Measurements from ENCODE around the gene CCL26.
"Not testable (repeated sequence)": the region's sequence is repeated elsewhere in the genome, so short reads cannot be mapped to it uniquely, and the experiment has no call there.

CCL26 gene

DNA sequence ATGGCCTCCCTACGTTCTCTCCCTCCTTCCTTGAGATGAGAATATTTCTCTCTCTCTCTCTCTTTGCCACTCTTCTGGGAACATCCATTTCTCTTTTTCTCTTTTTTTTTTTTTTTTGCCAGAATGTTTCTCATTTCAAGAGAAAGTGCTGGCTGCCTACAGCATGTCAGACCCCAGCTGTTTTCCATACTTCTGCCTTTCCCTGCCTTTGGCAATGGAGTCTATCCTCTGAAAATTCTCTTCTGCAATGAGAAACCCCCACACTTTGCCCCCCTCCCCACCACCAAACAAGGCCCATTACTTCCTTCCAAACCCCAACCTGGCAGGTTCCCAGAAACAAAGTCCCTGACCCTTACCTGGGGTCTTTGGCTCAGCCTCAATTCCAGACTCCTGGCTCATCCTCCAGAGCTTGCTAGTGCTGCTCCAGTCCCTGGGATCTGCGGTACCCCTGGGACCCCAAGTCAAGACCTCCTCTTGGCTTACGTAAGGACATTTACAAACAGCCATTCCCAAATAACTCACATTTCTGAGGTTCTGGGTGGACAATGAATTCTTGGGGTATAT lies 17.4 kb upstream of the CCL26 start:
- DNase-seq: no peak

DNA sequence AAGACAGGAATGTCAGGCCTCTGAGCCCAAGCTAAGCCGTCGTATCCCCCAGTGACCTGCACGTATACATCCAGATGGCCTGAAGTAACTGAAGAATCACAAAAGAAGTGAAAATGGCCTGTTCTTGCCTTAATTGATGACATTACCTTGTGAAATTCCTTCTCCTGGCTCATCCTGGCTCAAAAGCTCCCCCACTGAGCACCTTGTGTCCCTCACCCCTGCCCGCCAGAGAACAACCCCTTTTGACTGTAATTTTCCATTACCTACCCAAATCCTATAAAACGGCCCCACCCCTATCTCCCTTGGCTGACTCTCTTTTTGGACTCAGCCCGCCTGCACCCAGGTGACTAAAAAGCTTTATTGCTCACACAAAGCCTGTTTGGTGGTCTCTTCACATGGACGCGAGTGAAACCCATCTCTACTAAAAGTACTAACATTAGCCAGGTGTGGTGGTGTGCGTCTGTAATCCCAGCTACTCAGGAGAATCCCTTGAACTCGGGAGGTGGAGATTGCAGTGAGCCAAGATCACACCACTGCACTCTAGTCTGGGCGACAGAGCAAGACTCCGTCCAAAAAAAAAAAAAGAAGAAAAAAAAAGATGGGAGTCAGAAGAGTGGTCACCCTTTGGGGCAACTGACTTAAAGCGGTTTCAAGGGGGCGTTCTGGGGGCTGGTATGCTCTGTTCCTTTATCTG lies 16.3 kb upstream of the CCL26 start:
- DNase-seq: not testable (repeated sequence)

DNA sequence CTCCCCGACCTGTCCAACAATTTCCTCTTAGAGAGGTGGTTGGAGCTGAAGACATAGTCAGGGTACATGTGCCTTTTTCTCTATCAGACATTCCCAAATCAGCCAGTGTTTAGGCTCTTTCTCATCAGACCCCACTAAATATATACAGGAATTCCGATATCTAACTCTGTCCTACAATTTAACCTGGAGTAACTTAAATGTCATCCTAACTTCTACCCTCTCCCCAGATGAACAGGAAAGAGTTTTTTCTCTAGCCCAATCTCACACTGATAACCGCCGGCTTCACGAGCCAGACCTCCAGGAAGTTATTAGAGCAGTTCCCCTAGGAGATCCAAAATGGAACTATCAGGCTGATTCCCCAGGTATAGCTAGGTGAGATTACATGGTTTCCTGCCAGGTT lies 11.0 kb upstream of the CCL26 start:
- not testable (repeated sequence) for DNase-seq

DNA sequence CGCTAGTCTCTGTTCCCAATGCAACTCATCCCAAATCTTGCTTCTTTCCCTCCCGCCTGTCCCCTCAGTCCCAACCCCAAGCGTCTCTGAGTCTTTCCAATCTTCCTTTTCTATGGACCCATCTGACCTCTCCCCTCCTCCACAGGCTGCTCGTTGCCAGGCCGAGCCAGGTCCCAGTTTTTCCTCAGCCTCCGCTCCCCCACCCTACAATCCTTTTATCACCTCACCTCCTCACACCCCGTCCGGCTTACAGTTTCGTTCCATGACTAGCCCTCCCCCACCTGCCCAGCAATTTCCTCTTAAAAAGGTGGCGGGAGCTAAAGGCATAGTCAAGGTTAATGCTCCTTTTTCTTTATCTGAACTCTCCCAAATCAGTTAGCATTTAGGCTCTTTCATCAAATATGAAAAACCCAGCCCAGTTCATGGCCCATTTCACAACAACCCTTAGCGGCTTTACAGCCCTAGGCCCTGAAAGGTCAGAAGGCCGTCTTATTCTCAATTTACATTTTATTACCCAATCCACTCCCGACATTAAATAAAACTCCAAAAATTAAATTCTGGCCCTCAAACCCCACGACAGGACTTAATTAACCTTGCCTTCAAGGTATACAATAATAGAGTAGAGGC lies 8.7 kb upstream of the CCL26 start:
- peak in 1 of 2 donors; percentile 13 for DNase-seq

DNA sequence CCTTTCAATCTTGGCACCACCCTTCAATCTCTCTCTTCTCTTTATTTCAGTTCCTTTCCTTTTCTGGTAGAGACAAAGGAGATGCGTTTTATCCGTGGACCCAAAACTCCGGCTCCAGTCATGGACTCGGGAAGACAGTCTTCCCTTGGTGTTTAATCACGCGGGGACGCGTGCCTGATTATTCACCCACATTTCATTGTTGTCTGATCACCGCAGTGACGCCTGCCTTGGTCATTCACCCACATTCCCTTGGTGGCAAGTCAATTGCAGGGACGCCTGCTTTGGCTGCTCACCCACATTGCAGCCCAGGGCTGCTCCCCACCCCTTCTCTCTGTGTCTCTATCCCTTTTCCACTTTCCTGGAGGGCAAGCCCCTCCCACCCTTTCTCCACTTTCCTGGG lies 7.5 kb upstream of the CCL26 start:
- DNase-seq: not testable (repeated sequence)

DNA sequence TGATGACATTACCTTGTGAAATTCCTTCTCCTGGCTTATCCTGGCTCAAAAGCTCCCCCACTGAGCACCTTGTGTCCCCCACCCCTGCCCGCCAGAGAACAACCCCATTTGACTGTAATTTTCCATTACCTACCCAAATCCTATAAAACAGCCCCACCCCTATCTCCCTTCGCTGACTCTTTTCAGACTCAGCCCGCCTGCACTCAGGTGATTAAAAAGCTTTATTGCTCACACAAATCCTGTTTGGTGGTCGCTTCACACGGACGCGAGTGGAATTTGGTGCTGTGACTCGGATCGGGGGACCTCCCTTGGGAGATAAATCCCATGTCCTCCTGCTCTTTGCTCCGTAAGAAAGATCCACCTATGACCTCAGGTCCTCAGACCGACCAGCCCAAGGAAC lies 7.0 kb upstream of the CCL26 start:
- DNase-seq: not testable (repeated sequence)

DNA sequence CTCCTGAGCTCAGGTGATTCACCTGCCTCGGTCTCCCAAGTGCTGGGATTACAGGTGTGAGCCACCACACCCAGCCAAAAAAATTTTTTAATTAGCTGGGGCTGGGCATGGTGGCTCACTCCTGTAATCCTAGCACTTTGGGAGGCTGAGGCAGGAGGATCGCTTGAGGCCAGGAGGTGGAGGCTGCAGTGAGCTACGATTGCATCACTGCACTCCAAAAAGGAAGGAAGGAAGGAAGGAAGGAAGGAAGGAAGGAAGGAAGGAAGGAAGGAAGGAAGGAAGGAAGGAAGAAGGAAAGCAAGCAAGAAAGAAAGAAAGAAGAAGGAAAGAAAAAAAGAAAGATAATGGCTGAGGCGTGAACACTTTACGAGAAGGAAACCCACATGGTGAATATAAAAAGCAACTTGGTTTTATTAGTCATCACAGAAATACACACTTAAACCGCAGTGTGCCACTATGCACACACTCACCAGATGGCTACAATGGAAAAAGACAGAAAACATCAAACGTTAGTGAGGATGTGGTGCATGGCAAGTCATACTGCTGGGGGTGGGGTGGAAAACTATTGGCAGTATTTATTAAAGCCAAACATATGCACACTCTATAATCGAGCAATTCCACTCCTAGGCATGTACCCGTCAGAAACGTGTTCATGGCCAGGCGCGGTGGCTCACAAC lies 4.4 kb upstream of the CCL26 start:
- peak in 1 of 2 donors; percentile 26 for DNase-seq

DNA sequence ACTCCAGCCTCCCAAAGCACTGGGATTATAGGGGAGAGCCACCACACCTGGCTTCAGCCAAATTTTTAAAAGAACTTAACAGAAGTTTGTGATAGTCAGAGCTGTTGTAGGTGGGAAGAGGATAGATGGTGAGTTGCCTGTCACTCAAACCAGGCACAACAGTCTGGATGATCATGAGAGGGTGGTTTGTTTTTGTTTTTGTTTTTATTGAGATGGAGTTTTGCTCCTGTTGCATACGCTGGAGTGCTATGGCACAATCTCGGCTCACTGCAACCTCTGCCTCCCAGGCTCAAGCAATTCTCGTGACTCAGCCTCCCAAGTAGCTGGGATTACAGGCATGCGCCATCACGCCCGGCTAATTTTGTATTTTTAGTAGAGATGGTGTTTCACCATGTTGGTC lies 1.9 kb upstream of the CCL26 start:
- DNase-seq: not testable (repeated sequence)

DNA sequence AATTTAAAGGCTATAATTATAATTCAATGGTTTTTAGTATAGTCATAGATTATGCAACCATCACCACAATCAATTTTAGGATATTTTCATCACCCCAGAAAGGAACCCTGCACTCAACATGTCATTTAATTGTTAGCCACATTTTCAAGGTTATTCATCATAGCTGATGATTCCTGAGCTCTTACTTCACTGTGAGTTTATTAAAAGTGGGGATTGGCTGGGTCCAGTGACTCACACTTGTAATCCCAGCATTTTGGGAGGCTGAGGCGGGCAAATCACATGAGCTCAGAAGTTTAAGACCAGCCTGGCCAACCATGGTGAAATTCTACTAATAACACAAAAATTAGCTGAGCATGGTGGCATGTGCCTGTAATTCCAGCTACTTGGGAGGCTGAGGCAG lies 787 bp downstream of the CCL26 start:
- DNase-seq: no peak

DNA sequence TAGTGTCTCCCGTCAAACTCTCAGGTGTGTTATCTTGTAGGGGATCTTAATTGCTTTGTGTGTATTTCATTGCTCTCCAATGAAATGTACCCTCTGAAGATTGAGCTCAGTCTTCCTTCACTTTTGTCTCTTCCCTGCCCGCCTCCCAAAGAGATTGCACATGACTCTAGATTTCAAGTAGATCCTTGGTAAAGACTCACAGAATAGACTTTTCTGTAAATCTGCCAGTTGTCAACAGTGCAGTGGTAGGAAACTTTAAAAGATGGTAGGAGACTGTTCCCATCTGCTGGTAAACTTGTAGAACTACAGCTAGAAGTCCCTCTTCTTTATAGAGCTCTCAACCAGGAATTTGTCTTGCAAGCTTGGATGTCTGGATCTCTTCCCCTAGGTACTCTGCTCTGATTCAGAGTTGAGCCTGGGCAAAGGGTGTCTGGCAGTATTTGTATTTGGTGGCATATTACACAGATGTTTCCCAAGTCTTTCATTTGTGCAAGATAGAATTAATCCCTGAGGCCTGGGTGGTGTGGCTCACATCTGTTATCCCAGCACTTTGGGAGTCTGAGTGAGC lies 9.6 kb downstream of the CCL26 start:
- DNase-seq: peak; percentile 58 to 65

DNA sequence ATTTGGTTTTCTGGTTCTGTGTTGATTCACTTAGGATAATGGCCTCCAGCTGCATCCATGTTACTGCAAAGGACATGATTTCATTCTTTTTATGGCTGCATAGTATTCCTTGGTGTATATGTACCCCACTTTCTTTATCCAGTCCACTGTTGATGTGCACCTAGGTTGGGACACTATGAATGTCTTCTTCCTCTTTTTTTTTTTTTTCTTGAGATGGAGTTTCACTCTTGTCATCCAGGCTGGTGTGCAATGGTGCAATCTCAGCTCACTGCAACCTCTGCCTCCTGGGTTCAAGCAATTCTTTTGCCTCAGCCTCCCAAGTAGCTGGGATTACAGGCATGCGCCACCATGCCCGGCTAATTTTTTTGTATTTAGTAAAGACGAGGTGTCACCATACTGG lies 10.2 kb downstream of the CCL26 start:
- peak in 1 of 2 donors; percentile 11 for DNase-seq

DNA sequence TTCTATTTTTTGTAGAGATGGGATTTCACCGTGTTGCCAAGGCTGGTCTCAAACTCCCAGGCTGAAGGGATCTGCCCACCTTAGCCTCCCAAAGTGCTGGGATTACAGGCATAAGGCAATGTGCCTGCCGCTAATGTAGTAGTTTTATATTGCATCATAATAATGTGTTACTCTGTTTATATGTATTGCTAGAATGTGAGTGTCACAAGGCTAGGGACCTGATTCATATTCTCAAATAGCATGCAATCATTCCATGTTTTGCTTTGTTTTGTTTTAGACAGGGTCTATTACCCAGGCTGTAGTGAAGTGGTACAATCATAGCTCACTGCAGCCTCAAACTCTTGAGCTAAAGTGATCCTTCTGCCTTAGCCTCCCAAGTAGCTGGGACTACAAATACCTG lies 13.5 kb downstream of the CCL26 start:
- DNase-seq: peak in 1 of 2 donors; percentile 34

DNA sequence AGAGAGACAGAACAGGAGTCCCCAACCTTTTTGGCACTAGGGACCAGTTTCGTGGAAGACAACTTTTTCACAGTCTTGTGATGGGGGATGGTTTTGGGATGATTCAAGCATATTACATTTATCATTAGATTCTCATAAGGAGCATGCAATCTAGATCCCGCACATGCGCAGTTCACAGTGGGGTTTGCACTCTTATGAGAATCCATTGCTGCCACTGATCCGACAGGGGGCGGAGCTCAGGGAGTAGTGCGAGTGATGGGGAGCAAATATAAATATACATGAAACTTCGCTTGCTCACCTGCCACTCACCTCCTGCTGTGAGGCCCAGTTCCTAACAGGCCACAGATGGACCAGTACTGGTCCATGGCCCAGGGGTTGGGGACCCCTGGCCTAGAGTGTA lies 14.2 kb downstream of the CCL26 start:
- DNase-seq: no peak

DNA sequence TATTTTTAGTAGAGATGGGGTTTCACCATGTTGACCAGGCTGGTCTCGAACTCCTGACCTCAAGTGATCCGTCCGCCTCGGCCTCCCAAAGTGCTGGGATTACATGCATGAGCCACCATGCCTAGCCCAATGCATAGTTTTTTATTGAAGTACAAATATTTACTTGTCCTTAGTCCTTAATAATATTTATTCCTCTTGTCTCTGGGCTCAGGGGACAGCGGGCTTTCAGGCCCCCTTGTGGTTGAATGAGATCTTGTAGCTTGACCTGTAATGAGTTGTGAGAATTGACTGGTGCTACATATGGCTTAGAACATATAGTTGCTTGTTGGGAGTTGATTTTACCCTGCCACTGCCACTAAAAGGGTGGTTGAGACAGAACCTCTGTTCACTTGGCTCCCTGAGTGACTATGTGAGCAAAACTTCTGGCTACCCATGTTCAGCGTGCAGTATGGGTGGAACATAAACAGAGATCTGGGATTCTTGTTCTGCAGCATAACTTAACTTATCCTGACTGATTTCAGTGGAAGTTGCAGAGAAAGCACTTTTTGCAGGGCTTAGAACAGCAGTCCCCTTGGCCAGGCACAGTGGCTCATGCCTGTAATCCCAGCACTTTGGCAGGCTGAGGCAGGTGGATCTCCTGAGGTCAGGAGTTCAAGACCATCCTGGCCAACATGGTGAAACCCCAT lies 14.9 kb downstream of the CCL26 start:
- peak; percentile 56 to 60 for DNase-seq

DNA sequence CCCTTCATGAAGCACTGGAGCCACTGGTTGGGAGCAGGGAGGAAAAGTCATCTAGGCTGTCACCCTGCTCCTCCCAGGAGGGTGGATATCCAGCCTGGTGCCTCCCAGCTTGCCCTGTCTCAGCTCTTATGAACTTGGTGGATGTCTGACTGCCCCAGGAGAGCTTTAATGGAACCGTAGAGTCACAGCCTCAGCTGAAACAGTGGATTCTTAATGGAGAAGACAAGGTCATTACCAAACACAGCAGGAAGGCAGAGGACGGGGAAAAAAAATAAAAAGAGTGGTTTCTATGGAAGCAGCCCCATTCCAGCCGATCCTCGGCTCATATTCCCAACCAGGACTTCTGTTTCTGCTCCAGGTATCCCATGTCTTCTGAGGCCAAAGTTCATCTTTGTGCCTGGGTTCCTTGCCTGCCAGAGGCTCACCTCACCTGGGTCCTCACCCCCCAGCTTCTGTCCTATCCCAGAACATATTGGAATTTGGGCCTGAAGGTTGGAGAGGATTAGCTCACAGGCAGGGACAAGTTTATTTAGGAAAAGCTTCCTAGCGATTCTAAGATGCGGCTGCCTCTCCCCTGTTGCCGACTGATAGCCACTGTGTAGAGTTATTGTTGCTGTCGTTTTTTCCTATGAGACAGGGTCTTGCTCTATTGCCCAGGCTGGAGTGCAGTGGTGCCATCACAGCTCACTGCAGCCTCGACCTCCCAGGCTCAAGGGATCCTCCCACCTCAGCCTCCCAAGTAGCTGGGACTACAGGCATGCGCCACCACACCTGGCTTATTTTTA lies 15.6 kb downstream of the CCL26 start:
- DNase-seq: no peak

DNA sequence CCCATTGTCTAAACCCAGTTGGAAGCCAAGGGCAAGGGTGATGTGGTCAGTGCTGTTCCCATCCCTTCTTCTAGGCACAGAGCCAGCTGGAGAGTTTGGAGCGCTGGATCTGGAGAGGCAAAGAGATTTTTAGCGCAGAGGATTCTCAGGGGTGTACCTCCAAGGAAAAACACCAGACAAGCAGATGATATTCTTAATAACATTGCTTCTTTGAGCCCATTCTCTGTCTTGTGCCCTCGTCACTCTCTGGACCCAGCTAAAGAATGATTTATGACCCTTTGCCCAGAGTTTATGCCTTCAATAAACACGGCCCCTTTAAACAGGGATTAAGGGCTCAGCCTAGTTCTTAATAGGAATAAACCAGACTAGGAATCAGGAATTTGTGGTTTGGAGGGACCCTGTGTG lies 28.6 kb downstream of the CCL26 start:
- DNase-seq: no peak

DNA sequence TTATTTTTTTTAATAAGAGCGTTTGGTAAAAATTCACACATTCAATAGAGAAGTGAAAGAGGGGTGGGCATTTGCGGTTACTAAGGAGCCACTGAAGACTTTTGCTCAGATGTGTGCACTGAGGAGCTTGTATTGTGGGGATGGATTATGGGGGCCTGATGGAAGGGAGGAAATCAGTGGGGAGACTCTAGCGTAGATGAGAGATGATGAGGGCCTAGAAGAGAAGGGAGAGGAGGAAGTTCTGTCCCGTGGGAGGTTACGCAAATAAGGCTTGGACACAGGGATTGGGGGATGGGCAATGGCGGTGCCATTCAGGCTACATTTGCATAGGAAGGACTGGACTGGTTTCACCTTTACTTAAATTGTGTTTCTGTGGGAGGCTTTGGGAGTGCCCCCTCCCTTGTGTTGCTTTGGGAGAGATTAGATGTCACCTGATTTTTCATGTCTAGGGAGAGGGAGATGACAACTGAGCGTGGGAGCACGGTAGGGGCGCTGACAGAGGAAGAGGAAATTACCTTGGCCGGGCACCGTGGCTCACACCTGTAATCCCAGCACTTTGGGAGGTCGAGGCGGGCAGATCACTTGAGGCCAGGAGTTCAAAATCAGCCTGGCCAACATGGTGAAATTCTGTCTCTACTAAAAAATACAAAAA lies 31.0 kb downstream of the CCL26 start:
- DNase-seq: peak; percentile 83

DNA sequence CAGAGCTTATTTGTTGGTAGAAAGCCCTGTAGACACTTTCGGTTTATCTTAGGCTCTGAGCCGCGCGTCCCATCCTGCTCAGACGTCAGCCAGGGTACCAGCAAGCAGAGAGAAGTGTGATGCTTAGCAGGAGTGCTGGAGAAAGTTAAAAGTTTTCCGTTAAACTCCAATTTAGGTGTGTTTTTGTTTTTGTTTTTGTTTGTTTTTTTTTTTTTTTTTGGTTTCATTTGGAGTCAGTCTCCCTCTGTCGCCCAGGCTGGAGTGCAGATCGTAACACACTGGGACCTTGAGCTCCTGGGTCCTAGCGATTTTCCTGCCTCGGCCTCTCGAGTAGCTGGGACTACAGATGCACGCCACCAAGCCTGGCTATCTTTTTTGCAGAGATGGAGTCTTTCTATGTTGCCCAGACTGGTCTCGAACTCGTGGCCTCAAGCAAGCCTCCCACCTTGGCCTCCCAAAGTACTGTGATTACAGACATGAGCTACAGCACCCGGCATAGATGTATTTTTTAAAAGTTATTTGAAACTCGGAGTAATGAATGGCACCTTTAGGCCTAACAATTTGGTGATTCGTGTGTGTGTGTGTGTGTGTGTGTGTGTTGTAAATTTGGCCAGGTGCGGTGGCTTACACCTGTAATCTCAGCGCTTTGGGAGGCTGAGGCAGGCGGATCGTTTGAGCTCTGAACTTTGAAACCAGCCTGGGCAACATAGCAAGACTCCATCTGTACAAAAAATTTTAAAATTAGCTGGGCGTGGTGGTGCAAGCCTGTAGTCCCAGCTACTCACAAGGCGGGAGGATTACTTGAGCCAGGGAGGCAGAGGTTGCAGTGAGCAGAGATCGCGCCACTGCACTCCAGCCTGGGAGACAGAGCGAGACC lies 32.0 kb downstream of the CCL26 start:
- DNase-seq: no peak

DNA sequence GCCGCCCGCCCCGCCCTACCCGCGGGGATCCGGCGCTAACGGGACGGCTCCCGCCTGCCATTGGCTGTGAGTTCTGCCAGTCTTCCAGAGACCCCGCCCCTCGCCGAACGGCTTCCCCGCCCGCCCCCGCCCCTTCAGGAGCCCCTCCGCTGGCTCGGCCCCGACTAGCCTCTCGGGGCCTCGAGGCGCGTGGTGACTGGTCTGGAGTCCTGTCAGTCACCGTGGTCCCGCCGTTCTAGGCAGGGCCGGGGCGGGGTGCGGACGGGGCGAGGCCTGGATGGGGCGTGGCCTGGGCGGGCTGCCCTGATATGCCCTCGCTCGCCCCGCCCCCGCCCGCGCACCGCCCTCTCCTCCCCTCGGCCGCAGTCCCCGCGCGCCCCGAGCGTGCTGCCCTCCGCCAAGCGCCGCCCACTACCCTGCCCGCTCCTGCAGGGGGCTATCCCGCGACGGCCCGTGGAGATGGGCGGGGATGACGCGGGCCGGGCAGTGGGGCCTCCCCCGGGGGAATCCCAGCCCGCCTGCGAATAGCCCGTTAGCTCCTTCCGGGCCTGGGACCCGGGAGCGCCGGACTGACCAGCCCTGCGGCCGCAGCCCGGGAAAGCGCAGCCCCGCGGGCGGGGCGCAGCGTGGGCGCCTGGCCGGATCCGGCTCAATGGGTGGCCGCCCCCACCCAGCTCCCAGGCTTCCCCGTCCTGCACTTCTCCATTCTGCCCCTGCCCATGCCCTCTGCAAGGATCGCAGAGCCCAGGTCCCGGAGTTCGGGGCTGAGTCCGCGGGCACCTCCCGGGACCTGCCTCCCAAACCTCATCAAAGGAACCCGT lies 32.8 kb downstream of the CCL26 start:
- DNase-seq: peak; percentile 99

Data from inflammatory macrophage (primary cell).